HG03432 (cell line): ENCODE results near the gene APBA3.

Experiments
- ATAC-seq: cut with Tn5 transposase; IDR thresholded peaks from one replicate; pipeline ENCODE4 v1.9.1; 2021; ENCODE audit warnings: mild to moderate bottlenecking, moderate library complexity; ENCODE audit not compliant: unreplicated experiment

Gene APBA3

GRCh38 chr19:3721887-3722442 is 39.5 kb downstream of the APBA3 start:
- no peak for ATAC-seq

- ATAC-seq, result no peak
Measured at GRCh38 chr19:3721131-3721886, 40.2 kb downstream of the APBA3 start.

GRCh38 chr19:3720349-3720917 is 41.1 kb downstream of the APBA3 start:
- ATAC-seq, result no peak

DNA sequence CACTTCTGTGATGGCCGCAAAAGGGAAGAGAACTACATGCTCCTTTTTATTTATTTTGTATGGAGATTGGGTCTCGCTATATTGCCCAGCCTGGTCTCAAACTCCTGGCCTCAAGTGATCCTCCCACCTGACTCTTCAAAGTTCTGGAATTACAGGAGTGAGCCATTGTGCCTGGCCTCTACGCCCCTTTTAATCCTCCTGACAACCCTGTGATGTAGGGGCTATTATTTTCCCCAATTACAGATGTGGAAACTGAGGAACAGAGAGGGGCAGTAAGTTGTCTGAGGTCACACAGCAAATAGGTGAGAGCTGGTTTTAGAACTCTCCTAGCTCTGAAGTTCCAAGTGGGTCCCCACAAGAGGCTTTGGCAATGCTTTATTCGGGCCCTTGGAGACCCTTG is 41.6 kb downstream of the APBA3 start:
- no peak for ATAC-seq

DNA sequence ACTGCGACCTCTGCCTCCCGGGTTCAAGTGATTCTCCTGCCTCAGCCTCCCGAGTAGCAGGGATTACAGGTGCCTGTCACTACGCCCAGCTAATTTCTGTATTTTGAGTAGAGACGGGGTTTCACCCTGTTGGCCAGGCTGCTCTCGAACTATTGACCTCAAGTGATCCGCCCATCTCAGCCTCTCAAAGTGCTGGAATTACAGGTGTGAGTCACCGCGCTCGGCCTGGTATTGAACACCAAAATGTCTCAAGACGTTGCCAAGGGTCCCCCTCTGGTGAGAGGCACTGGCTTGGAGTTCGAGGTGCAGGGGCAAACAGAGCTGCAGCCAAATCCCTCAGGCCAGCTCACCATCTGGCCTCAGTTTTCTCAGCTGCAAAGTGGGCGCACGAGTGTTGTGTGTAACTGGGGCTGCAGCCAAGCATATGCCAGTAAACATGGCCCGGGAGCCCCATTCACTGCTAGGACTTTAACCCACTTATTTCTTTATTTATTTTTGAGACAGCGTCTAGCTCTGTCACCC is 45.3 kb downstream of the APBA3 start:
- ATAC-seq, result no peak

DNA sequence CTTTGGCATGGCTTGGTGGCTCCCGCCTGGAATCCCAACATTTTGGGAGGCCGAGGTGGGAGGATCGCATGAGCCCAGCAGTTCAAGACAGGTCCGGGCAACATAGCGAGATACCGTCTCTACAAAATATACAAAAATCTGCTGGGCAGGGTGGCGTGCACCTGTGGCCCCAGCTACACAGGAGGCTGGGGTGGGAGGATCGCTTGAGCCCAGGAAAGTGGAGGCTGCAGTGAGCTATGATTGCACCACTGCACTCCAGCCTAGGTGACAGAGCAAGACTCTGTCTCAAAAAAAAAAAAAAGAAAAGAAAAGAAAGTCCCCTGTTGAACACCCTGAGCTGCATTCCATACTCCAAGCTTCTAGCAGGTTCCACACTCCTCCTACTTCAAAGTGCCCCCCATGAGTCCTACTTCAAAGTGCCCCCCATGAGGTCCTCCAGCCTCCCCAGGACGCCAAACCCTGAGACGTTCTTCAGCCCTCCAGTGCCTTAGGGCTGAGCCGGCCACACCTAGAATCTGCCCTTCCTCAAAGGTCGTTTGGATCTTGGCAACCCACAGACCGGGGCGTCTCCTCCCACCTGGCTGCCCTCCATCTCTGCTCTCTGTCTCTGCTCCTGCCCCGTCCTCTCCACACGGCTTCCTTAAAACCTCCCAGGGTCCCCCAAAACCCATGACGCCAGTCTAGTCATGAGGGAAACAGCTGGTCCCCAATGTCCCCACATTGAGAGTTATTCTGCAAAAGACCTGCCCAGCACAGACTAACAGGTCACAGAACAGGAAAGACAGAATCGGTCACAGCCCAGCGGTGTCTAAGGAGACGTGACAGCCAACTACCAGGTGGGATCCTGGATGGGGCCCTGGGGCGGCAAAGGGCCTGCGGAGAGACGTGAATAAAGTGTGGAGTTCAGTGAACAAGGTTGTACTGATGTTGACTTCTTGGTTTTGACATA is 48.6 kb downstream of the APBA3 start:
- no peak for ATAC-seq

DNA sequence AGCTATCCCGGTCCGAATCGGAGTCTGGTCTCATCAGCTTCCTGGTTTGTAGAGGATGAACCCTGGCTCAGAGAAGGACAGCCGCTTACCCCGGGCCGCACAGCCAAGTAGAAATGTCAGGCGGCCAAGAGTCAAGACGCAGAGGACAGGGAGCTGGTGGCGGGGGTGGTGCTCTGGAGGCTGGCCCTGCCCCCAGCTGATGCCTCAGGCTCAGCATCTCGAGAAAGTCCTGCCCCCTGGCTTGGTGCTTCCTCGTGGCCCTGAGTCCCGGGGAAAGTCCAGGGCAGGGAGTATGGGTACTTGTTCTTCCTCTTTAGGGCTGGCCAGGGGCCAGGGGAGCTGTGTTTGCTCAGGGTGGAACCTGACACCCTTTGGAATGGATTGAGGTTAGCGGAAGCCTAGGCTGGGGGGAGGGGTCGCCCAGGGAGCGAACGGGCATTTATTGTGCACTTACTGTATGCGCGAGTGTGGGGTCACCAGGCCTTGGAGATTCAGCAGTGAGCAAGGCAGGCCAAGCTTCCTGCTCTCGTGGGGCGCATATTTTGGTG is 51.2 kb downstream of the APBA3 start:
- ATAC-seq, result no peak

GRCh38 chr19:3708207-3708931 is 53.1 kb downstream of the APBA3 start, which contains the start of gene TJP3:
TJP3 (plus strand) TSS chr19:3708384; CDS start chr19:3728433, 20,049 bp downstream.
- ATAC-seq, result no peak

- ATAC-seq, result no peak
Measured at GRCh38 chr19:3707868-3708206, 53.7 kb downstream of the APBA3 start.

DNA sequence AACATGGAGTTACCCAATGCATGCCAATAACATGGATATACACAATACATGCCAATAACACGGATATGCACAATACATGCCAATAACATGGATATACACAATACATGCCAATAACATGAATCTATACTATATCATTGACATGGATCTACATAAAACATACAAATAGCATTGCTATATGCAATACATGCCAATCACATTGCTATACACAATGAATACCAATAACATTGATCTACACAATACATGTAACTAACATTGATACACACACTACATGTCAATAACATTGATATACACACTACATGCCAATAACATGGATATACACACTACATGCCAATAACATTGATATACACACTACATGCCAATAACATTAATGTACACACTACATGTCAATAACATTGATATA is 60.3 kb downstream of the APBA3 start:
- ATAC-seq, result no peak
